Suprapubic skin (tissue), 4 donors: ENCODE measurements around the gene IPPK. TPM values are rescaled to one million over a fixed set of nuclear protein-coding genes. Genes with fewer than 3 reads are reported as not detected.

Experiments
- DNase-seq, 2 donors: peaks; one replicate each; pipeline ENCODE4 v3.0.0-alpha.2; 2019; ENCODE audit warnings: low spot score in 2 of 2
- H3K27ac ChIP-seq: fragments of 200-600 bp; sonication (generic); one replicate; pipeline ENCODE4 v1.5.1; 2019
- H3K27me3 ChIP-seq: fragments of 200-600 bp; sonication (generic); one replicate; pipeline ENCODE4 v1.5.1; 2019
- H3K36me3 ChIP-seq: fragments of 200-600 bp; sonication (generic); one replicate; pipeline ENCODE4 v1.5.1; 2019
- H3K4me1 ChIP-seq: fragments of 200-600 bp; sonication (generic); one replicate; pipeline ENCODE4 v1.5.1; 2019
- H3K4me3 ChIP-seq: fragments of 200-600 bp; sonication (generic); one replicate; pipeline ENCODE4 v1.5.1; 2019; ENCODE audit warnings: mild to moderate bottlenecking
- H3K9me3 ChIP-seq: fragments of 200-600 bp; sonication (generic); one replicate; pipeline ENCODE4 v1.5.1; 2019
- CTCF ChIP-seq, 2 donors: fragments of 200-600 bp in 1 of 2; fragments of 450-650 bp in 1 of 2; sonication (generic) in 1 of 2; IDR thresholded peaks; one replicate each; pipeline ENCODE4 v1.5.1; 2016 to 2019; ENCODE audit warnings: antibody characterized with exemption in 2 of 2, mild to moderate bottlenecking in 1 of 2, moderate library complexity in 1 of 2
- EP300 ChIP-seq: sonication (generic); formaldehyde crosslinking; IDR thresholded peaks from one replicate; pipeline ENCODE4 v1.6.1; 2017; ENCODE audit warnings: antibody characterized with exemption
- POLR2A ChIP-seq, 2 donors: fragments of 450-650 bp; IDR thresholded peaks; one replicate each; pipeline ENCODE4 v1.6.1; 2017; ENCODE audit warnings: antibody characterized with exemption in 2 of 2, mild to moderate bottlenecking in 2 of 2, moderate library complexity in 2 of 2
- POLR2AphosphoS5 ChIP-seq, 3 donors: sonication (generic); formaldehyde crosslinking; IDR thresholded peaks; one replicate each; pipeline ENCODE4 v1.6.1; 2017; ENCODE audit warnings: antibody characterized with exemption in 3 of 3
- WGBS: methylation state at CpG from one replicate; pipeline ENCODE4 v1.1.5; 2018; 5-methylcytosine and 5-hydroxymethylcytosine counted together
- total RNA-seq, 4 donors: library from RNA; depleted of rRNA; stranded (reverse); fragments of >200 nt; gene quantifications; one replicate each; pipeline ENCODE4 v1.1.0, GENCODE V29; 2016

Gene IPPK
- total RNA-seq, 4 donors from 2014 or later, result 45.0 to 53.6 (median 50.0) TPM

GRCh38 chr9:92648474-92648971 lies 21.4 kb downstream of the IPPK start:
- Histone ChIP-seq H3K4me3 (no peak overlapping the region), H3K4me1 (peaks cover 40% of the 10 kb centered on the region), H3K36me3 (peaks cover 61% of the 10 kb centered on the region), H3K27me3 (no peaks in the 10 kb centered on the region), H3K9me3 (no peaks in the 10 kb centered on the region), H3K27ac (no peak overlapping the region)
- WGBS, result 76% methylated on average over 4 of the region's 6 CpGs
- TF ChIP-seq POLR2AphosphoS5 (IDR thresholded peaks at IDR 0.05) (no peak), EP300 (no peak), POLR2A (IDR thresholded peaks at IDR 0.05) (no peak), CTCF (IDR thresholded peaks at IDR 0.05) (no peak)
- DNase-seq, result peak in 1 of 2 donors; percentile 45

GRCh38 chr9:92647671-92648473 lies 22.1 kb downstream of the IPPK start:
- Histone ChIP-seq H3K27me3 (no peaks in the 10 kb centered on the region), H3K4me1 (peaks cover 39% of the 10 kb centered on the region), H3K4me3 (no peak overlapping the region), H3K27ac (no peak overlapping the region), H3K9me3 (no peaks in the 10 kb centered on the region), H3K36me3 (peaks cover 66% of the 10 kb centered on the region)
- TF ChIP-seq CTCF (IDR thresholded peaks at IDR 0.05) (no peak), EP300 (no peak), POLR2AphosphoS5 (IDR thresholded peaks at IDR 0.05) (no peak), POLR2A (IDR thresholded peaks at IDR 0.05) (no peak)
- WGBS, result 94% methylated on average over 11 of the region's 11 CpGs
- DNase-seq, result peak in 1 of 2 donors; percentile 28

- no peak overlapping the region for H3K4me3 ChIP-seq
- 100% methylated on average over 4 of the region's 4 CpGs for WGBS
- H3K4me1 ChIP-seq, result peaks cover 41% of the 10 kb centered on the region
- H3K27me3 ChIP-seq, result no peaks in the 10 kb centered on the region
- H3K36me3 ChIP-seq, result peaks cover 94% of the 10 kb centered on the region
- no peak for DNase-seq
- H3K27ac ChIP-seq, result no peak overlapping the region
- TF ChIP-seq POLR2AphosphoS5 (IDR thresholded peaks at IDR 0.05) (no peak), EP300 (no peak), CTCF (IDR thresholded peaks at IDR 0.05) (no peak), POLR2A (IDR thresholded peaks at IDR 0.05) (no peak)
- H3K9me3 ChIP-seq, result no peaks in the 10 kb centered on the region
These were observed 24.9 kb downstream of the IPPK start for GRCh38 chr9:92645041-92645440.

- Histone ChIP-seq H3K4me3 (no peak overlapping the region), H3K27me3 (no peaks in the 10 kb centered on the region), H3K9me3 (no peaks in the 10 kb centered on the region), H3K4me1 (peaks cover 42% of the 10 kb centered on the region), H3K36me3 (peaks cover 97% of the 10 kb centered on the region), H3K27ac (no peak overlapping the region)
- no peak for TF ChIP-seq EP300
- no peak for TF ChIP-seq CTCF (IDR thresholded peaks at IDR 0.05)
- no peak for TF ChIP-seq POLR2A (IDR thresholded peaks at IDR 0.05)
- no peak for TF ChIP-seq POLR2AphosphoS5 (IDR thresholded peaks at IDR 0.05)
- DNase-seq, result no peak
- 79% methylated on average over 7 of the region's 7 CpGs for WGBS
These were observed 25.7 kb downstream of the IPPK start for GRCh38 chr9:92644278-92644677.

GRCh38 chr9:92642564-92642963 lies 27.4 kb downstream of the IPPK start:
- DNase-seq, result peak in 1 of 2 donors; percentile 41
- Histone ChIP-seq H3K36me3 (peaks cover 97% of the 10 kb centered on the region), H3K27me3 (no peaks in the 10 kb centered on the region), H3K27ac (no peak overlapping the region), H3K4me1 (peaks cover 54% of the 10 kb centered on the region), H3K9me3 (no peaks in the 10 kb centered on the region), H3K4me3 (no peak overlapping the region)
- 96% methylated on average over 7 of the region's 7 CpGs for WGBS
- TF ChIP-seq CTCF (IDR thresholded peaks at IDR 0.05) (no peak), POLR2AphosphoS5 (IDR thresholded peaks at IDR 0.05) (no peak), POLR2A (IDR thresholded peaks at IDR 0.05) (no peak), EP300 (no peak)
